Stimulated activated CD4-positive, alpha-beta T cell treated with anti-CD3 and anti-CD28 coated beads, Interleukin-15, amount 100 ng/mL, for 24 hours (primary cell): ENCODE results near the gene ADAMTSL1.

ENCODE experiments used
- DNase-seq: peaks from one replicate; pipeline ENCODE4 v3.0.0-alpha.2; 2020

The ADAMTSL1 gene

GRCh38 chr9:18568973-18569372 is 95.0 kb downstream of the ADAMTSL1 start:
- no peak for DNase-seq

DNA sequence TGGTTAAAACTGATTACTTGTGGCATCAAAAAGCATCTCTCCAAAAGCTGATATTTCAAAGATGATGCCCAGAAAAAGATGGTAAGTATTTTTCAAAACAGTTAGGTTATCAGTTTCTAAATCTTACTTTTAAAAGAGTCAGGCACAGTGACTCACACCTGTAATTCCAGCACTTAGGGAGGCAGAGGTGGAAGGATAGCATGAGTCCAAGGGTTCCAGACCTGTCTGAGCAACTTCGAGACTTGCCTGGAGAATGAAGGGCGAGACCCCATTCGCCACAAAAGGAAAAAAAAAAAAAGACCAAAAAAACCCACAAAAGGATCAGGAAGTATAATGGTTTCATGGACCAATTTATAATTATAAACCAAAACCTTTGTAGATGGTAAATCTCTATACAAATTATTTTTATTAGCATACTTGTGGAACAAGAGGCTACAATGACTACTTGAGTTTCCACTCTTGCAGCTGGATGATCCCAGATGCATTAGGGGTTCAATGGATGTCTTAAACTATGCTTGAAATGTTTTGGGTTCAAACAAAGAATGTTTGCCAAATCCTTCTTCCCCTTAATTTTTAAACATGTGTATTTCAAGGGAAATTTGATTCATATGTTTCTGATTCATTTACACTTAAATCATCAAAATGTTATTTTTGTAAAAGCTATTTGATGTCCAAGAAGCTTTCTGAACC is 96.1 kb downstream of the ADAMTSL1 start:
- no peak for DNase-seq

- DNase-seq, result no peak
Measured at GRCh38 chr9:18573021-18573556, 99.1 kb downstream of the ADAMTSL1 start.

- no peak for DNase-seq
Measured at GRCh38 chr9:18575686-18576085, 101.7 kb downstream of the ADAMTSL1 start.

GRCh38 chr9:18579536-18579935 is 105.6 kb downstream of the ADAMTSL1 start:
- no peak for DNase-seq

GRCh38 chr9:18580151-18580550 is 106.2 kb downstream of the ADAMTSL1 start:
- DNase-seq, result no peak

GRCh38 chr9:18585996-18586395 is 112.0 kb downstream of the ADAMTSL1 start:
- DNase-seq, result no peak

- DNase-seq, result no peak
Measured at GRCh38 chr9:18588002-18588401, 114.0 kb downstream of the ADAMTSL1 start.

DNA sequence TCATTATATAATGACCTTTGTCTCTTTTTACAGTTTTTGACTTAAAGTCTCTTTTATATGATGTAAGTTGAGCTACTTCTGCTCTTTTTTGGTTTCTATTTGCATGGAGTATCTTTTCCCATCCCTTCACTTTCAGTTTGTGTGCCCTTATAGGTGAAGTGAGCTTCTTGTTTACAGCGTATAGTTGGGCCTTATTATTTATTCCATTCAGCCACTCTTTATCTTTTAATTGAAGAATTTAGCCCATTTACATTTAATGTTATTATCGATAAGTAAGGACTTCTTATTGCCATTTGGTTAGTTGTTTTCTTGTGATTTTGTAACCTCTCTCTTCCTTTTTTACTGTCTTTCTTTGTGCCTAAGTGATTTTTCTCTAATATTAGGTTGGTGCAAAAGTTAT is 117.3 kb downstream of the ADAMTSL1 start:
- DNase-seq, result no peak

- DNase-seq, result no peak
Measured at GRCh38 chr9:18594837-18595236, 120.9 kb downstream of the ADAMTSL1 start.

GRCh38 chr9:18595597-18595996 is 121.6 kb downstream of the ADAMTSL1 start:
- DNase-seq, result no peak

- no peak for DNase-seq
Measured at GRCh38 chr9:18596920-18597319, 123.0 kb downstream of the ADAMTSL1 start.

DNA sequence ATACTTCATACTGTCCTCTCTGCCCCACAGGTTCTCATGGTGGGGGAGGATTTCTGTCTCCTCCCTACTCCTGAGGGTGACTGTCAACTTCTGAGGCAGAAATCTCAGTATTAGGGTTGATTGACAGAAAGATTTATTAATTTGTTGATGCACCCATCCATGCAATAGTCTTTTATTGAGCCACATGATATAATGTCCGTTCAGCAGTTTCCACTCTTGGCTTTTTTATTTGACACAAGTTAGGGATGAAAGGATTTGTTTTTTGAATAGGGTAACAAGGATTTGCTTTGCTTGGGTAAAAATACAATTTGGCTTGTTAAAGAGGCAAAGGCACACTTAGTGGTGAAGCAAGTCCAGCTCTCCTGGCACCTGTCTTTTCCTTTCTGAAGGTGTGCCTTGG is 125.0 kb downstream of the ADAMTSL1 start:
- no peak for DNase-seq

- DNase-seq, result no peak
Measured at GRCh38 chr9:18601026-18601425, 127.1 kb downstream of the ADAMTSL1 start.

DNA sequence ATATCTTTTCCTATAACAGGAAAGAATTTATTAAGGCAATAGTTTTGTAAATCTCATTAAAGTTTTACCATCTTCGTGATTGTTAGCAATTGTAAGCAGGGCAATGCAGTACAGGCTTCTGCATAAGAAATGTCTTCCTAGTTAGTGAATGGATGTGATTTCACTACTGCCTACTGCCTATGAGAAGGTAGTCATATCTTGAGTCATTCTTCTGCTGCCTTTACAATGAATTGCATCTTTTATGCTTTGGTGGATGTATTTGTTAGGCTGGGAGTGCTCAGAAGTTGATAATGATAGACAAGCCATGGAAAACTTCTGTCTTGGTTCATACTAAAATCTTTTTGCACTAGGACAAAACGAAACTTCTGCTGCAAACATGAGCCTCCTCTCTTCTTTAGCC is 128.0 kb downstream of the ADAMTSL1 start:
- DNase-seq, result no peak

DNA sequence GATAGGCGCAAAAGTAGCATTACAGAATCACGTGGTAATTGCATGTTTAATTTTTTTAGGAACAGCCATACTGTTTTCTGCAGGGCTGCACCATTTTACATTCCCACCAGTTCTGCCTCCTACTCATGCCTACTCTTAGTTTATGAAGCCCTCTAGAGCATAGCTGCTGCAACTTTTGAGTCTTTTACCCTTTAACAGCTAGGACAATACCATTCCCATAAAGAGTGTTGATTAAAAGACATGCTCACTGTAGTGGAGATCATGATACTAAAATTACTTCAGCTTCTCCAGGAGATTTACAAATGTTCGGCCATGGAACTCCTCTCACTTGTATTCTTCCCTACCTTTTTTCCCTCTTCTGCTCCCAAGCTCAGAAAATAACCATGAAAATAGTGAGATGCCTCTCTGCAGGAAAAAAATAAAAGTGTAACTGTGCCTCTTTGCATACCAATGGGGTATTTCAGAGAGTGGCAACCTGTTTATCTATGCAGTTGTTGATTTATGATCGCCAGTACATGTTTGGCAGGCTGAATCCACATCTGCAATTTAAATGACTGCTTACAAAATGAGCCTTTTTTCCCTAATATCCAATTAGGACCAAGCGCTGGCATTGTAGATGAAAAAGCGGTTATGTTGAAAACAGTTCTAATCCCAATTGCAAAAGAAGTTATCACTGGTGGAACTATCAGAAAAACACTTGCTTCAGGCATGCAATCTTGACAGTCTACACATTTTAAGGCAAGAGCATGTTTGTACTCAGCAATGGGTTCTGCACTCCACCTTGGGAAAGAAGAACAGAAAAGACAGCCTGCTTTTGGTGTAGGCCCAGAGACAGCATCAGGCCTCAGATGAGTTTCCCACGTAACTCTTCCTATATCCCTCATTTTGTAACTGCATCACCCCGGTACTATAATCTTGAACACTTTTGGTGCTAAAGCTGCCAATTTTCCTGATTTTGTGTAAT is 131.1 kb downstream of the ADAMTSL1 start:
- no peak for DNase-seq

GRCh38 chr9:18605766-18606180 is 131.8 kb downstream of the ADAMTSL1 start:
- DNase-seq, result no peak

DNA sequence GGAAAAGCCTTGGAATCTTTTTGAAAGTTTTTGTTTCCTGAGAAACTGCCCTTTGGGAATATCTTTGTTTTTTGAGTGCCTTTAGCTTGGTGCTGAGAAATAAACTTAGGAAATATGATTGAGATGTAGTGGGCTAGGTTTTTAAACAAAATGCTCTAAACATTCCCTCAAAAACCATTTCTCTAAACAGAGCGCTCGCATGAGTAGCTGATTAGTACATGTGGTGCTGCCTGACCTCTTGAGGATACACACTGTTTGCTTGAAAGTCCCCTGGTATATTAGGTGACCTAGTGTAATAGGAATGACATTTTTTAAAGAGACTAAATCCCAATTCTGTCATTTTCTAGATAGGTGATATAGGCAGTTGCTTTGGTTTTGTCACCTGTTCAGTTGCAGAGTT is 132.3 kb downstream of the ADAMTSL1 start:
- DNase-seq, result no peak

GRCh38 chr9:18606846-18607245 is 132.9 kb downstream of the ADAMTSL1 start:
- DNase-seq, result no peak

DNA sequence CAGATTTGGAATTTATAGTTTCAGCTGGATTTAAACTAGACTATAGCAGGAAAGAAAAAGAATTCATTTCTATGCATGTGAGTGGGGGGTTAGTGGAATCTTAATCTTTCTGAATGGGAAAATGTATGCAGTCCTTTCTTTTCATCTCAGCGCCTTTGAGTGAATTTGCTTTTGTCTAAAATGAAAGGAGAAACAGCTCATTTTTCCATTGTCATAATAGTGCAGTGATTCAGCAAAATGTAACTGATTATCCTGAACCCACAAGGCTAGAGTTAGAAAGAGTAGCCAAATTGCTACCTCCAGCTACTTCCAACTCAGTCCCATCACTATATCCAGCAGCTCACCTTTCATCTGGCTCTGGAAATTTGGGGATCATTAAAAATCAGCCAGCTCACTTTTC is 134.4 kb downstream of the ADAMTSL1 start:
- no peak for DNase-seq

DNA sequence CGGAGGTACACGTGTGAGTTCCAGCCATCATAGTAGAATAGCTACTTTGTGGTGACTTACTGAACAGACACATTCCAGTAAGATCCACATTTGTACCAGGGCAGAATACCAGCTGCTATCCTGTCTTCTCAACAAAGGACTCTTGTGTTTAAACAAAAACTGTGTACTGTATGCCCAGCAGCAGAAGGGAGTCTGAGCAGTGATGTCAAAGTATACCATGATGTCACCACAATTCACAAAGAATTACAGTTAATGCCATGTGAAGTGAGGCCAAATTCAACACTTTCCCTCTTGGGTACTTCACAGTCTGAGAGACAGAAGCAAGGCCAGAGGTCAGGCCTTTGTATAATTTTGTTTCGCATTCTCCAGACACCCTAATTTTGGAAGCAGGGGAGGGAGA is 137.0 kb downstream of the ADAMTSL1 start:
- DNase-seq, result no peak

GRCh38 chr9:18611971-18612370 is 138.0 kb downstream of the ADAMTSL1 start:
- no peak for DNase-seq

DNA sequence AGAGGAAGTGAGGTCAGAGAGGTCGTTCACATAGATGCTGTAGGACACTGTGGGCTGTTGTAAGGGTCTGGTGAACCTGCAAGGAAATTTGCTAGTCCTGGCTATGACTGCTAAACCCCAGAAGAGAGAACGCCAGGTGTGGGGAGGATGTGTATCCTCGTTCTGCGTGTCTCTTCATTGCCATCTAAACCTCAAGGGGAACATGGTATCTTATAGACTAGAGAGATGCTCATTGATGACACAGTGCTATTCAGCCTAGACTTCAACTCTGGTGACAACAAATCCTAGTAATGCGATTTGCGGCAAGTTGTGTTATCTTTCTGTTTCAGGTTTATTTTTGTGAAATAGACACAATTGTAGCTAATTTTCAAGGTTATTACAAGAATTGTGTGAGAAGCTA is 140.2 kb downstream of the ADAMTSL1 start:
- no peak for DNase-seq

GRCh38 chr9:18614651-18615050 is 140.7 kb downstream of the ADAMTSL1 start:
- DNase-seq, result no peak
